Measurements from ENCODE around the gene HTRA2.

Gene HTRA2

DNA sequence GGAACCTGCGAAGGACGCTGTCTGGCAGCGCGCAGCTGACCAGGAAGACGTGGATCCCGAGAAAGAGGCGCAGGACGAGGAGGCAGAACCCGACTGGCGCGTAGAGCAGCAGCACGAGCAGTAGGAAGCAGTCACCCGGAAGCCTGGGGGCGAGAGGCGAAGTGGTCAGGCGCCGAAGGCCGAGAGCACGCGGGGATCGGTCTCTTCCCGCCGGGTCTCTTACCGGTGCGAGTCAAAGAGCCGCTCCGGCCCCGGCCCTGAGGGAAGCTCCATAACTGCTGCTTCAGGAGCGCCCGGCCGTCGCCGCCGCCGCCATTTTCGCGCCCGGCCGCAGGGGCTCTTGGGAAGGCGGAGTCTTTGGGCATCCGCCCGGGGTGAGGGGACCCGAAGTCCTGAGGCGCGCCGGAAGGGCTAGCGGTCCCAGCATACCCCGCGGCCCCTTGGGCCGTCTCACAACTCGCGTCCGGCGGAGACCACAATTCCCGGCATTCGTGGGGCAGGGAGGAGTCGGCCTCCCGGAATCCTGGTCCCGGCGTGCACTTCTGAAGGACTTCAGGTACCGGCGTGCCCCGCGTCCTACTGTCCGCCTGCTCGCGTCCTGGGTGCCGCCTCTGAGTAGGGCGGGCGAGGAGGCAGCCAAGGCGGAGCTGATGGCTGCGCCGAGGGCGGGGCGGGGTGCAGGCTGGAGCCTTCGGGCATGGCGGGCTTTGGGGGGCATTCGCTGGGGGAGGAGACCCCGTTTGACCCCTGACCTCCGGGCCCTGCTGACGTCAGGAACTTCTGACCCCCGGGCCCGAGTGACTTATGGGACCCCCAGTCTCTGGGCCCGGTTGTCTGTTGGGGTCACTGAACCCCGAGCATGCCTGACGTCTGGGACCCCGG is at the start of gene HTRA2, which contains the start of gene AUP1:
HTRA2 (plus strand) TSS at position 577 of the 882 bp plus-strand sequence; CDS start at position 651, 74 bp downstream.
AUP1 (minus strand) TSS at position 350 of the 882 bp plus-strand sequence; CDS start at position 273, 77 bp downstream.
- peak within 1 kb of the TSS; percentile 89 for H3K27ac ChIP-seq
- TF ChIP-seq, protein P1, sequence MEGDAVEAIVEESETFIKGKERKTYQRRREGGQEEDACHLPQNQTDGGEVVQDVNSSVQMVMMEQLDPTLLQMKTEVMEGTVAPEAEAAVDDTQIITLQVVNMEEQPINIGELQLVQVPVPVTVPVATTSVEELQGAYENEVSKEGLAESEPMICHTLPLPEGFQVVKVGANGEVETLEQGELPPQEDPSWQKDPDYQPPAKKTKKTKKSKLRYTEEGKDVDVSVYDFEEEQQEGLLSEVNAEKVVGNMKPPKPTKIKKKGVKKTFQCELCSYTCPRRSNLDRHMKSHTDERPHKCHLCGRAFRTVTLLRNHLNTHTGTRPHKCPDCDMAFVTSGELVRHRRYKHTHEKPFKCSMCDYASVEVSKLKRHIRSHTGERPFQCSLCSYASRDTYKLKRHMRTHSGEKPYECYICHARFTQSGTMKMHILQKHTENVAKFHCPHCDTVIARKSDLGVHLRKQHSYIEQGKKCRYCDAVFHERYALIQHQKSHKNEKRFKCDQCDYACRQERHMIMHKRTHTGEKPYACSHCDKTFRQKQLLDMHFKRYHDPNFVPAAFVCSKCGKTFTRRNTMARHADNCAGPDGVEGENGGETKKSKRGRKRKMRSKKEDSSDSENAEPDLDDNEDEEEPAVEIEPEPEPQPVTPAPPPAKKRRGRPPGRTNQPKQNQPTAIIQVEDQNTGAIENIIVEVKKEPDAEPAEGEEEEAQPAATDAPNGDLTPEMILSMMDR (IDR thresholded peaks at IDR 0.05) = no peak
- no peak for TF ChIP-seq ZFX (IDR thresholded peaks at IDR 0.05; ENCODE audit: borderline replicate concordance)

DNA sequence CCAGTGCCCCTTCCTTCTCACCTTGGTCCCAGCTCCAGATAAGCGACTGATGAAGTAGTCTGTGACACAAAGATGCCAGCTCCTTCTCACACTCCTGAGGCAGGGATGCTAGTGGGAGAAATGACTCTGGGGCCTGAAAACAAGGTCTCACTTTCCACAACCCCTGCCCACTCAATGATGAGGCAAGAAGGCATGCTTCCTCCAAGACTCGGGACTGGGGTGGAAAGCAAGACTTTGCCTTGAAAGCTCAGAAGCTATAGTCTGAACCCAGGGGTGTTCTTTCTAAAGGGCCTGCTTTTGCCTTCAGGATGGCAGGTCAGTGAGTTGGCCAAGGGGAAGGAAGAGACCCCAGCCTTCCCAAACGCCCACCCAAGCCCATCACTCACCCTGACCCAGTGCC is 48.3 kb upstream of the HTRA2 start:
- peak overlapping the region; percentile 84 for H3K27ac ChIP-seq
- TF ChIP-seq, protein P1 (IDR thresholded peaks at IDR 0.05) = no peak
- TF ChIP-seq ZFX (IDR thresholded peaks at IDR 0.05; ENCODE audit: borderline replicate concordance) = no peak

DNA sequence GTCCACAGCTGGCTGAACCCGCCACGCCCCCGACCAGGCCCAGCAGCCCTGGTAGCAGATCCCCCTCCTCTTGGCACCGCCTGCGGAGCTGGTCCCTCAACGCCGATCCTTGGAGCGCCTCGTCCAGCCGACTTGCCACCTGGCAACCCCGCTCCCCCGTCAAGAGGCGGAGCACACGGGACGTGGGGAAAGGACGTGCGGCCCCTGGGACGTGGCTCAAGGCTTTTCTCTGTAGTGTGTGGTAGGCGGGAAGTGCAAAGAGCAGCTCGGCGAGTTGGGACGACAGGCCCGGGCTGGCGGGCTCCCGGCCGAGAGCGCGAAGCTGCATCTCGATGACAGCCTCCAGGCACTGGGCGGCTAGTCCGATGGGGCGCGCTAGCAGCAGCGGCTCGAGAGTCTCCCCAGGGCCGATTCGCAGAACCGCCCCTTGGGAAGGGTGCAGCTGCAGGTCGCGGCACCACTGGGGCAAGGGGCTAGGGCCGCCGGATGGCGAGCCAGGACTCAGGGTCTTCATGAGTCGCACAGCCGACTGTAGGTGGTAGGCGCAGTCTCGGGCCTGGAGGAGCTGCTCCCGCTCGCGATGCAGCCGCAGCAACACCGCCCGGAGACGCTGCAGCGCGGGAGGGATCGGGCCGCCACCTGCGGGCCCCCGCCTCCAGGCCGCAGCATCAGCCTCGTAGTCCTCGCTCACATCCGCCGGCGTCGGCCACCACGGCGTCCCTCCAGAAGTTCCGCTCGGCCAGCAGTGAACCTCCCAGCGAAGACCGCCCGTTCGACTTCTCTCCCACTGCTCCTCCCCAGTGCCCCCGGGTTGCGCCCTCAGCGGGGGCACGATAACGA is 47.6 kb upstream of the HTRA2 start:
- peak overlapping the region; percentile 84 for H3K27ac ChIP-seq
- TF ChIP-seq, protein P1 (IDR thresholded peaks at IDR 0.05) = no peak
- TF ChIP-seq ZFX (IDR thresholded peaks at IDR 0.05; ENCODE audit: borderline replicate concordance) = no peak

DNA sequence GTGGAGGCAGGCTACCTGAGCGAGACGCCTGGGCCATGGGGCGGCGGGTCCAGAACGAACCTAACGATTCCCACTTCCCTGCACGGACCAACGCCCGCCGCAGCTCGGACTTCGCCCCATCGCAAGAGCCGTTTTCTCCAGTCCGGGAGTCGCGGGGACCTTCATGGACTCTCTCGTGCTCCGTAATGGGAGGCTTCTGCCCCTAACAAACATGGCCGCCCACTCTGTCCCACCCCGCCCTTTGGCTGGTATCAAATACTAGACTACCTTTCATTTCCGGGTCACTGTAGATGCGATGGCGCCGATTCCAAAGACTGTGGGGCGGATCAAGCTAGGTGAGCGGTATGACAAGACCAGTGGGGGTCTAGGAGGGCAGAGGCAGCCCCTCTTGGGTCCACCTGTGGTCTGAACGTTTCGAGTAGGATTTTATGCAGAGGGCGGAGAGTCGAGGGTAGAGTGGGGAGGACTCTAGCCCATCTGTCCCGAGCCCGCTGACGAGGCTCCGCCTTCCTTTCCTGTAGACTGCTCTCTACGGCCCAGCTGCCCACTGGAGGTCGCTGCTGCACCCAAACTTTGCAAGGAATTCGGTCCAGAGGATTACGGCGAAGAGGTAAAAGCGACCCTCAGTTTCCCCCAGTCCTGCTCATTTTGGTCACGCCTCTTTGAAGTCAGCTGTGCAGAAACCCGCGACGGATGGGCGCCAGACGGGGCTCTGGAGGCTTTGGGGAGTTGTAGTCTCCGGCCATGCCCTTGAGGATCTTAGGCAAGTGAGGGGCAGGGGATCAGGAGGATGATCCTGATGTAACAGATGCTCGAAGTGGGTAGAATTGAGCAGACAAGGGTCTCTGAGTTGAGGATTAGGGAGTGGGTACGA is 46.7 kb upstream of the HTRA2 start, which contains the start of the genes CCDC142 and TTC31:
CCDC142 (minus strand) TSS at position 198 of the 874 bp plus-strand sequence; CDS start at position 37, 161 bp downstream.
TTC31 (plus strand) TSS at position 281 of the 874 bp plus-strand sequence; CDS start at position 296, 15 bp downstream.
- no peak for TF ChIP-seq ZFX (IDR thresholded peaks at IDR 0.05; ENCODE audit: borderline replicate concordance)
- TF ChIP-seq, protein P1 (IDR thresholded peaks at IDR 0.05) = peak; percentile 92
- peak within 1 kb of the TSS; percentile 84 for H3K27ac ChIP-seq

DNA sequence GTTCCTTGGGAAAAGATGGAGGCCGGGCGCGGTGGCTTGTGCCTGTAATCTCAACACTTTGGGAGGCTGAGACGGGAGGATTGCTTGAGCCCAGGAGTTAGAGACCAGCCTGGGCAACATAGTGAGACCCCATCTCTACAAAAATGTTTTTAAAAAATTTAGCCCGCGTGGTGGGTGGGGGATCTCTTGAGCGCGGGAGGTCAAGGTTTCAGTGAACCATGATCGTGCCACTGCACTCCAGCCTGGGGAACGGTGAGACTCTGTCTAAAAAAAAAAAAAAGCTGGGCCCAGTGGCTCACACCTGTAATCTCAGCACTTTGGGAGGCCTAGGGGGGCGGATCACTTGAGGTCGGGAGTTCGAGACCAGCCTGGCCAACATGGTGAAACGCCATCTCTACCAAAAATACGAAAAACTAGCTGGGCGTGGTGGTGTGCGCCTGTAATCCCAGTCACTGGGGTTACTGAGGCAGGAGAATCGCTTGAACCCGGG is 46.0 kb upstream of the HTRA2 start:
- peak overlapping the region; percentile 84 for H3K27ac ChIP-seq

DNA sequence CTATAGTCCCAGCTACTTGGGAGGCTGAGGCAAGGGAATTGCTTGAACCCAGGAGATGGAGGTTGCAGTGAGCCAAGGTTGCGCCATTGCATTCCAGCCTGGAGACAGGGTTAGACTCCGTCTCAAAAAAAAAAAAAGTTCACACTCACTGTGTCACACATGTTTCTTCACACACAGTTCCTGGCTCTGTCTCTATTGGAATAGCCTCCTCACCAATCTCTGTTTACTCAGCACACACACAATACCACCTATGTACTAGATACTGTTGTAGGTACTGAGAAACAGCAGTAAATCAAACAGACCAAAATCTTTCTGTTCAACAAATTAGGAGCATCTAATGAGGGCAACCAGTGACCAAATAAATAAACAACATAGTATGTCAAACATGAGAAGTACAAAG is 43.6 kb upstream of the HTRA2 start:
- TF ChIP-seq, protein P1 (IDR thresholded peaks at IDR 0.05) = no peak
- no peak for TF ChIP-seq ZFX (IDR thresholded peaks at IDR 0.05; ENCODE audit: borderline replicate concordance)
- H3K27ac ChIP-seq = no peak overlapping the region
